Ascending aorta (tissue), 2 donors: Measurements from ENCODE around the gene NTMT1. TPM values are rescaled to one million over a fixed set of nuclear protein-coding genes. Genes with fewer than 3 reads are reported as not detected.

ENCODE experiments used
- DNase-seq, 2 donors: peaks; one replicate each; pipeline ENCODE4 v3.0.0-alpha.2; 2019; ENCODE audit warnings: low spot score in 2 of 2
- H3K27ac ChIP-seq, 2 donors: fragments of 200-600 bp; sonication (generic); one replicate each; pipeline ENCODE4 v1.5.1; 2016 to 2017; ENCODE audit warnings: mild to moderate bottlenecking in 1 of 2
- H3K27me3 ChIP-seq: fragments of 200-600 bp; sonication (generic); one replicate; pipeline ENCODE4 v1.5.1; 2017
- H3K36me3 ChIP-seq, 2 donors: fragments of 200-600 bp; sonication (generic); one replicate each; pipeline ENCODE4 v1.5.1; 2016
- H3K4me1 ChIP-seq, 2 donors: fragments of 200-600 bp; sonication (generic); one replicate each; pipeline ENCODE4 v1.5.1; 2016 to 2017; ENCODE audit warnings: mild to moderate bottlenecking in 1 of 2
- H3K4me3 ChIP-seq, 2 donors: fragments of 200-600 bp; sonication (generic); one replicate each; pipeline ENCODE4 v1.5.1; 2016 to 2017; ENCODE audit warnings: mild to moderate bottlenecking in 1 of 2
- H3K9me3 ChIP-seq, 2 donors: fragments of 200-600 bp; sonication (generic); one replicate each; pipeline ENCODE4 v1.5.1; 2016
- CTCF ChIP-seq, 3 experiments: fragments of 200-600 bp in 2 of 3; fragments of 450-650 bp in 1 of 3; sonication (generic) in 2 of 3; IDR thresholded peaks; one replicate each; pipeline ENCODE4 v1.5.1; 2016 to 2019; ENCODE audit warnings: antibody characterized with exemption in 3 of 3, mild to moderate bottlenecking in 1 of 3, moderate library complexity in 1 of 3
- intact Hi-C: fragments of 100-400 bp; cut with DNase I; formaldehyde crosslinking; loops from one replicate; pipeline ENCODE4 v1.15.1; 2023
- total RNA-seq: library from RNA; depleted of rRNA; stranded (reverse); fragments of >200 nt; gene quantifications from one replicate; pipeline ENCODE4 v1.1.0, GENCODE V29; 2016

Gene NTMT1, protein sequence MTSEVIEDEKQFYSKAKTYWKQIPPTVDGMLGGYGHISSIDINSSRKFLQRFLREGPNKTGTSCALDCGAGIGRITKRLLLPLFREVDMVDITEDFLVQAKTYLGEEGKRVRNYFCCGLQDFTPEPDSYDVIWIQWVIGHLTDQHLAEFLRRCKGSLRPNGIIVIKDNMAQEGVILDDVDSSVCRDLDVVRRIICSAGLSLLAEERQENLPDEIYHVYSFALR
- 6.9 TPM for total RNA-seq

DNA sequence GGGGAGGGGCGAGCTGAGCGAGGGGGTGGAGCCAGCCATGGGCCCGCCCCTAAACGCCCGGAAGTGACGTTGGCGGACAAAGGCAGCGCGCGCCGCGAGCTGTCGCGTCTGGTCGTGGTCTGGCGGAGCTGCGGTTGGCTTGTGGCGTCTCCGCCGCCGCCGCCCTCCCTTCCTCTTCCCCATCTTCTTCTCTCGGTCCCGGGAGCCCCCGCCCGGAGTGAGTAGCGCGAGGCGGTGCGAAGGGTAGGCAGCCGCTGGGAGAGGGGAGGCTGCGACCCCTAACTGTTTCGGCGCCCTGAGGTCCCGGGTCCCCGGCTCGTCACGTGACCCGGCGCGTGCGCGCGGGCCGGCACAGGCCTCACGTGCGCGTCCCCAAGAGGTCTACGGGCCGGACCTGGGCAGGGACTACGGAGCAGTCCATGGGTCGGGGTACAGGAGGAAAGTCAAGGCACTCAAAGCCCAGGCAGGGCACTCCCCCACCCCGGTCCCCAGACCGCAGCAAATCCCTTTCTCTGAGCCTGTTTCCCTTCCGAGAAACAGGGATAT, at the start of gene NTMT1:
NTMT1 (plus strand) TSS at position 85 of the 546 bp plus-strand sequence. CDS start 6,541 bp downstream, outside the sequence.
- Histone ChIP-seq H3K4me3 (peak within 1 kb of the TSS; percentile 70 to 97), H3K36me3 (peaks cover 0 to 3% of the 10 kb centered on the region in 2 donors), H3K27ac (peak within 1 kb of the TSS; percentile 81 to 97), H3K9me3 (no peaks in the 10 kb centered on the region), H3K27me3 (no peaks in the 10 kb centered on the region), H3K4me1 (peaks cover 4 to 22% of the 10 kb centered on the region in 2 donors)
- no peak for TF ChIP-seq CTCF (IDR thresholded peaks at IDR 0.05)
- DNase-seq = peak; percentile 43 to 93
- intact Hi-C loops = loop anchor here (1.0 to 5.0 kb wide), 2 partner anchors 16 to 449 kb away; partner anchors contain the start of genes ASB6 and IER5L

DNA sequence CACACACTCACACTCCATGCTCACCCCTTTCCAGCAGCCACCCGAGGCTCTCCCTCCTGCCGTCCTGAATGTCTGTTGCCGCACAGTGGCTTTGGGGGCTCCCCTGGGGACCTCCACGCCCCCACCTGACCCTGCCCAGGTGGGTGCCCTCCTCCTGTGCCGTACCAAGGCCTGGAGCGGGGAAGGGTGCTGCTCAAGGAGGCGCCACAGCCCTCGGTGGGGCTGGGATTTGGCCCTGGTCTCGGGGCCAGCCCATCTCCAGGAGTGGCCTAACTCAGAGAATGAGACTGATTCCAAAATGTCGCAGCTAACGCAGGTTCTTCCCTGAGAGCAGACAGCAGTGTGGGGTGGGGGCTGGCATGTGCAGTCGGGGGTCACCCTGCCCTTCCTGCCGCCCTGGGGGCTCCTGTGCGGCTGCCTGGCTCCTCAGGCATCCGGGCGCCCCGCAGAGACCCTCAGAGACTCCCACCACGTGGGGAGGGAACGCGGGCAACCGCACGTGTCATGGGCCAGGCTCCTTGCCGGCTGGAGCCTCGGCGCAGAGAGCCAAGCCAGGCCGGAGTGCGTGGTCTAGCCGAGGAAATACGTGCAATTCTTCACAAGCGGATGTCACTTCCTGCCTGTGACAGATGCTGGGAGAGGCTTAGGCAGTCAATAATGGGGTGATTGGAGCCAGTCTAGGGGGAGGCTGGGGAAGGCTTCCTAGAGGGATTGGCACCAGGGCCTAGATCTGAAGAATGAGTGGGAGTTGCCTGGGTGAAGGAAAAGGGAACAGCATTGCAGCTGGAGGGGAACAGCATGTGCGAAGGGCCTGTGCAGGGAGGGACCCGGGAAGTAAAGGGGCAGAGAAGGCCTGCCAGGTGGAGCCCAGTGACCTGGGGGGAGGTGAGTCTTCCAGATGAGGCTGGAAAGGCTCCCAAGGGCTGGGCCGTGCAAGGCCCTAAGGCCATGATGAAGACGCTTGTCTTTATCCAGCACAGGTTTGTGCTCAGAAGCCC, 49.1 kb upstream of the NTMT1 start:
- intact Hi-C loops = no loop called here
- H3K27ac ChIP-seq = peak overlapping the region; percentile 58 to 86
- peaks cover 0 to 4% of the 10 kb centered on the region in 2 donors for H3K4me1 ChIP-seq
- DNase-seq = no peak
- no peaks in the 10 kb centered on the region for H3K27me3 ChIP-seq
- no peak for TF ChIP-seq CTCF (IDR thresholded peaks at IDR 0.05)
- peak overlapping the region in 1 of 2 donors; percentile 33 for H3K4me3 ChIP-seq
- H3K9me3 ChIP-seq = no peaks in the 10 kb centered on the region
- H3K36me3 ChIP-seq = no peaks in the 10 kb centered on the region

GRCh38 chr9:129579294-129579693, 46.7 kb upstream of the NTMT1 start:
- no peaks in the 10 kb centered on the region for H3K27me3 ChIP-seq
- H3K4me3 ChIP-seq = no peak overlapping the region
- no peak for TF ChIP-seq CTCF (IDR thresholded peaks at IDR 0.05)
- no peaks in the 10 kb centered on the region for H3K36me3 ChIP-seq
- no peak for DNase-seq
- no peak overlapping the region for H3K27ac ChIP-seq
- intact Hi-C loops = no loop called here
- H3K4me1 ChIP-seq = peaks cover 0 to 4% of the 10 kb centered on the region in 2 donors
- no peaks in the 10 kb centered on the region for H3K9me3 ChIP-seq

DNA sequence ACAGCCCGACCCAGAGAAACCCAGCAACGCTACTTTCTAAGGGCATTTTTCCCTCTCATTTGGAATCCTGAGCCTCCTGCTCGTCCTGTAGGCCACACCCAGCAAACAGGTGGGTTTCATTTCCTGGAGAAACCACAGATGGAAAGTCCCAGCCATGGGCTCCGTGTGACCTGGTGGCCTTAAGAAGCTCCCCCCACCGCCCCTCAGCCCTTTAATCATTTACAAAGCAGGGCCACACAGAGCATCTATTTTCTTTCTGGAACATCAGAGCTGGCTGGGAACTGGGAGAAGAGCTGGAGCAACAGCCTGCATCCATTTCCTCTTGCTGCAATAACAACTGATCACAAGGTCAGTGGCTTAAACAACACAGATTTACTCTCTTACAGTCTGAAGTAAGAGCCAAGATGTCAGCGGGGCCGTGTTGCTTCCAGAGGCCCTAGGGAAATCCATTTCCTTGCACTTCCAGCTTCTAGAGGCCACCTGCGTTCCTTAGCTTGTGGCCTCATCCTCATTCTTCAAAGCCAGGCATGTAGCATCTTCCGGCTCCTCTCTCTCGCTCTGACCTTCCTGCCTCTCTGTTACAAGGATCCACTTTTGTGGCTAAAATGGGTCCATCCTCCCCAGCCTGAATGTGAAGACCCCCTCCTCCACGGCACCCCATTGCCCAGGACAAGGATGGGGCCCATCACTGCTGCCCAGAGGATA, 45.6 kb upstream of the NTMT1 start:
- H3K9me3 ChIP-seq = no peaks in the 10 kb centered on the region
- intact Hi-C loops = no loop called here

More for the DNA sequence above, 45.6 kb upstream of the NTMT1 start:
- H3K36me3 ChIP-seq = no peaks in the 10 kb centered on the region
- no peak for DNase-seq
- H3K4me1 ChIP-seq = peaks cover 0 to 4% of the 10 kb centered on the region in 2 donors
- no peak overlapping the region for H3K27ac ChIP-seq
- H3K27me3 ChIP-seq = no peaks in the 10 kb centered on the region
- no peak overlapping the region for H3K4me3 ChIP-seq
- no peak for TF ChIP-seq CTCF (IDR thresholded peaks at IDR 0.05)
